Raji (cell line): ENCODE measurements around the gene LHPP.

Source experiments
- POLR2A ChIP-seq: IDR thresholded peaks from 2 replicates; pipeline ENCODE4 v1.6.1; 2011; ENCODE audit warnings: low read depth, low read length, control low read depth; ENCODE audit not compliant: insufficient read depth

Gene LHPP

DNA sequence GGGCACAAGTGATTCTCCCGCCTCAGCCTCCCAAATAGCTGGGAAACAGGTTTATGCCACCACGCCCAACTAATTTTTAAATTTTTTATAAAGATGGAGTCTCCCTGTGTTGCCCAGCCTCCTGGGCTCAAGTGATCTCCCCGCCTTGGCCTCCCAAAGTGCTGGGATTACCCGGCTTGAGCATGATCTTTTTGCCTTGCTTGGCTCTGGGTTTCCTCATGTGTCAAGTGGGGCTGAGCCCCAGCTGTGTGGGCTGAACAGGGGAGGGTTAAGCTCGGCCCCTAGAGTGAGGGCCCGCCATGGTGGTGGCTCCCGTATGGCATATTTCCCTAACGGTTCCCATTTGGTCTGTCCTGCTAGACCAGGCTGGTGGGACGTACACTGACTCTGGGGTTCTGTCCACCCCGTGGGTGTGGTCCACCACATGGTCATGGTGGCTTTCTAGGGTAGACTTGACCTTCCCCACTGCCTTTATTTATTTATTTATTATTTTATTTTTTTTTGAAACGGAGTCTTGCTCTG is 66.3 kb downstream of the LHPP start:
- TF ChIP-seq POLR2A = no peak

- no peak for TF ChIP-seq POLR2A
These were observed 68.1 kb downstream of the LHPP start for GRCh38 chr10:124529661-124530214.

DNA sequence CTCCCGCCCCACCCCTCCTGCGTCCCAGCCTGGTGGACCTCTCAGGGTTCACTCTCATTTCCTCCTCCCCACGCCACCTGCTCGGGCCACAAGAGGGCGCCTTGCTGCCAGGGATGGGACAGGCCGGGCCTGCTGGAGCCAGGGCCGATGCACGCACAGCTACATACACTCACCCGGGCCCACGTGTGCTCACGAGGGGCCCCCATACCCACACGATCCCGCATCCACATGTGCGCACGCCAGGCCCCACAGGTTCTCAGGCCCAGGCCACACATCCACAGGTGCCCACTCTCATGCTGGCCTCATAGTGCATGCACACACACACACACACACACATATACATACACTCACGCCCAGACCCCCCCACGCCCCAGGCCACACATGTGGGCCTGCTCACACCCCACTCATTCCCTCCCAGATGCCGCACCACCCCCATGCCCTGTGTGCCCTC is 68.6 kb downstream of the LHPP start:
- TF ChIP-seq POLR2A = no peak

- no peak for TF ChIP-seq POLR2A
These were observed 69.2 kb downstream of the LHPP start for GRCh38 chr10:124530816-124531215.

DNA sequence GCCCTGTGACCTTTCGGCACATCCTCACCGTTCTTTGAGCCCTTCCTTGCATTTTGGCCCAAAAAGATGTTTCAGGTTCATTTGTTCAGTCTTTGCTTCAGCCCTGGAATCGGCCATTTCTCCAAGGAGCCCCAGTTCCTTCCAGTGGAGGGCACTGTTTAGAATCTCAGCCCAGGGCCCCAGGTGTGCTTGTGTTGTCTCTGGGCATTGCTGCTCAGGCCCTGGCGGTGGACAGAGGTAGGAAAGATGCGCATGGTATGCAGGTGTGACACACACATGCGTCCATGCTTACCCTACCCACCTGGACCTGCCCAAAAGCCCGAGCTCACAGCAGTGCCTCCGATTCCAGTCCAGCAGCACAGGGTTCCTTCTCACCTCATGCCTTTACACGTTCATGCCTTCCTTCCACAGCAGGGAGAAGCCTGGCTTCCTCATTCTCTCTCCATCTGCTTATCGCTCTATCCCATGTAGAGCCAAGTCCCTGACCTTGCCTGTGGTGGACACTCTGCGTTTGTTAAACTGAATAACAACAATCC is 70.6 kb downstream of the LHPP start:
- TF ChIP-seq POLR2A = no peak

DNA sequence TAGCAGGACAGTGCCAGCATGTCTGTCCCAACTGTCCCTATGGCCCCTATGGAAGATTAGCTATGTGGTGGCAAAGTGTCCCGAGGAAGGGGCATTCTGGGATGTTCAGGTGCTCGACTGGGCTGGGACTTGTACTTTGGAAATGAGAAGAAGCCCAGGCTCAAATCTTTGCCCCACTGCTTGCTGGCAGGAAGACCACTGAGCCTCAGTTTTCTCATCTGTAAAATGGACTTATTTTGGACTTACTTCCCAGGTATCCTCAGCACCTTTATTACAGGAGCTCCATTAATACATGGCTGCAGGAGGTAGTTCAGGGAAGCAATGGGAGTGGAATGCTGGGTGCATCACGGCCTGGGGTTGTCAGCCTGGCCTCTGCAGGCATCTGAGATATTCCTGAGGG is 71.2 kb downstream of the LHPP start:
- no peak for TF ChIP-seq POLR2A

GRCh38 chr10:124533266-124533665 is 71.6 kb downstream of the LHPP start:
- TF ChIP-seq POLR2A = no peak

DNA sequence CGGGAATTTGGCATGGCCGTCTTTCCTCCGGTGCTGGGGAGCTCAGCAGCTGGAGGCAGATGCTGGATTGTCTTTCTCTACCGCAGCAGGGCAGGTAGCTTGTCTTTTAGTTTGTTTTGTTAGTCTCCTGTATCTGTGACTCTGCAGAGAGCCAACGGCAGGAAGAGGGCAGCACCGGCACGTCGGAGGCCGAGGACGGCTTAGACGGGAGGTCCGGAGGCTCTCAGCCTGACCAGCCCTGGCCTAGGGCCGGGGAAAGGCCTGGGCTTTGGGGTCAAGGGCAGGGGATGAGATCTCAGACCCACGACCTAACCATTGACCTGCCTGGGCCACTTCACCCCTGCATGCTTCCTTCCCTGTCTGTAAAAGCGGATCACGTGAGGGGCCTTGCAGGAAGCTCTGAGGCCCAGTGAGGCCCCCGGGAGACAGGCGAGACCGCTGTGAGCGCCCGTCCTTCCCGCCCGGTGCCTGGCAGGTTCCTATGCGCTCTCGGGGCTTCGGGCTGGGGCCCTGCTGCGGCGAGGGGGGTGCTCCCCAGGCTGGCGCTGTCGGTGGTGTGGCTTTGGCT is 72.7 kb downstream of the LHPP start:
- TF ChIP-seq POLR2A = peak; percentile 31; the same call in 1 of the 2 replicates

DNA sequence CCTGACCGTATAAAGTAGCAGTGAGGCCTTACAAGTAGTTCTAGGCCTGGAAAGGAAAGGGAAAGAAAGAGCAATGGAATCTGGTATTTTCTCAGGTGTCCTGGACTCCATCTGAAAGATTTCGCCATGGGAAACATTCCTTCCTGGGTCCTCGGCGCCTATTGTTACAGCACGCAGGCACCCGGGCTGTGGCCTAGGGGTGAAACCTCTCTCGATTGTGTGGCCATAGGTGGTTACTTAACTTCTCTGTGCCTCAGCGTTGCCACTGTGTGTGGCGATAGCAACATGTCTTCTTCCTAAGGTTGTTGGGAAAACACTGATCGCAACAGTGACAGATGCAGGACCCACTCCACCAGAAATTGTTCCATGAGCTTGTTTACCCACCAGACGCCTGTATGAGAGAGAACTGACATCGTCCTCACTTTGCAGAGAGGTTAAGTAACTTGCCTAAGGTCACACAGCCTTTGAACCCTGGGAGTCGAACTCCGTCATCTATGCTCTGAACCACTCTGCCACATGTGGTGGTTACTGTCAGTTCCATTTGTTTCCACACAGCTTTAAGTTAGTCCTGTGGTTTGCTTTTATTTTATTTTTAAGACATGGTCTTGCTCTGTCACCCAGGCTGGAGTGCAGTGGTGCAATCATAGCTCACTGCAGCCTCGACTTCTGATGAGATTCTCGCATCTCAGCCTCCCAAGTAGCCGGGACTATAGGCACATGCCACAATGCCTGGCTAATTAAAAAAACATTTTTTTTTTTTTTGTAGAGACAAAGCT is 73.4 kb downstream of the LHPP start:
- TF ChIP-seq POLR2A = no peak

GRCh38 chr10:124535731-124536495 is 74.3 kb downstream of the LHPP start:
- TF ChIP-seq POLR2A = peak; percentile 53; the same call in 1 of the 2 replicates

DNA sequence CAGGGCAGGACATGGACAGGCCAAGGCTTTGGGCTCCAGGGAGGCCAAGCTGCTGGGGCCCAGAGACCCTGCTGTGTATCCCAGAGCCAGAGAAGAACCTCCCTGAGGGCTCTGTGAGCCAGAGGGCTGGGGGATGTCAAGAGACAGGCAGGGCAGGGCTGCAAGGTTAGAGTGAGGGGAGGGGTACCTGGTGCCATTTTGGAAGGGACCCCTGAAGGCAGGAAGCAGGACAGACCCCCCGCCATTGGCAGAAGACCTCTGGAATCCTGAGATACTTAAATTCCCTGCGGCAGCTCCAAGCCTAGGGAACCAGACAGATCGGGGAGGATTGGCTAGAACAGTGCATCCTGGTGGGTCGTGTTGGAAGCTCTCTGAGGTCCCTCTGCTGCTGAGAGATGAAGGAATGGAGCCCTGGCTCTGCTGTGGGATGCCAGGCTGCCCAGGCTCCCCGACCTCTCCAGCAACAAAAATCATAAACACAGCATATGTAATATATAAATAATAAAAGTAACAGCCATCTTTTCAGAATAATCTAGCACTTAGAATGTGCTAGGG is 75.0 kb downstream of the LHPP start:
- TF ChIP-seq POLR2A = no peak

GRCh38 chr10:124537166-124537725 is 75.6 kb downstream of the LHPP start:
- no peak for TF ChIP-seq POLR2A

DNA sequence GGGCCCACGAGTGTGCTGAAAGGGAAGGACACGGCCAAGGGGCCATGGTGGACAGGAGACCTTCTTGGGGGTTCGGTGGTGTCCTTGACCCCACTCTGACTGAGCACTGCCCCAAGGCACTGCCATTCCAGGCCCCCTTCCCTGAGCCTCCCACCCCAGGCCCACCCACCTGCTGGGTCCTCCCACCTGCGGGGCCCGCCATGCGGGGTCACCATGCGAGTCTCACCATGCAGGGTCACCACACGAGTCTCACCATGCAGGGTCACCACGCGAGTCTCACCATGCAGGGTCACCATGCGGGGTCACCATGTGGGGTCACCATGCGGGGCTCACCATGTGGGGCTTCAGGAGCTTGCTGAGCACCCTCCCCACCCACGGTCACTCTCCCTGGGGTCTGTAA is 76.3 kb downstream of the LHPP start:
- TF ChIP-seq POLR2A = no peak

GRCh38 chr10:124538706-124539105 is 77.1 kb downstream of the LHPP start:
- no peak for TF ChIP-seq POLR2A
